Subcutaneous adipose tissue (tissue), 4 donors: ENCODE measurements around the gene MCM5. TPM values are rescaled to one million over a fixed set of nuclear protein-coding genes. Genes with fewer than 3 reads are reported as not detected.

Experiments used
- total RNA-seq, 4 donors: library from RNA; depleted of rRNA; stranded (reverse); fragments of >200 nt; gene quantifications; one replicate each; pipeline ENCODE4 v1.1.0, GENCODE V29; 2016

Gene MCM5
- total RNA-seq, 4 donors from 2014 or later: 9.6 to 25.7 (median 17.3) TPM

Other genes starting within 250 kb of the MCM5 start
- 10 to 100 TPM; 13.3 to 19.6 (median 15.9) TPM for gene HMGXB4, start 142.6 kb upstream of the MCM5 start, total RNA-seq
- gene TOM1, start 100.2 kb upstream of the MCM5 start, total RNA-seq: 10 to 100 TPM; 54.5 to 94.4 (median 76.9) TPM
- gene HMOX1, start 19.0 kb upstream of the MCM5 start, total RNA-seq: 10 to 100 TPM; 17.6 to 80.4 (median 28.7) TPM
- 1 to 10 TPM in 1 of 4 donors, under 1 TPM in 3; 0.16 to 1.9 (median 0.31) TPM for gene RASD2, start 140.7 kb downstream of the MCM5 start, total RNA-seq
- not detected for gene MB, start 217.2 kb downstream of the MCM5 start, total RNA-seq
- gene APOL6, start 248.3 kb downstream of the MCM5 start, total RNA-seq: 100 to 1,000 TPM in 2 of 4 donors, 10 to 100 TPM in 2; 64.1 to 117 (median 101) TPM